Upper lobe of left lung (tissue), 6 donors: Measurements from ENCODE around the gene MAN2B2. TPM values are rescaled to one million over a fixed set of nuclear protein-coding genes. Genes with fewer than 3 reads are reported as not detected.
"Not testable (repeated sequence)": the region's sequence is repeated elsewhere in the genome, so short reads cannot be mapped to it uniquely, and the experiment has no call there.

Source experiments
- ATAC-seq, 2 donors: fragments of 200-7000 bp; cut with Tn5 transposase; one replicate each; pipeline ENCODE4 v1.9.1; 2022; ENCODE audit warnings: mild to moderate bottlenecking in 2 of 2, moderate library complexity in 2 of 2; ENCODE audit not compliant: low FRiP score in 2 of 2
- DNase-seq, 2 donors: peaks; one replicate each; pipeline ENCODE4 v3.0.0-alpha.2; 2019 to 2020
- H3K27ac ChIP-seq, 4 donors: fragments of 200-600 bp; sonication (generic); one replicate each; pipeline ENCODE4 v1.5.1; 2016 to 2019
- H3K27me3 ChIP-seq, 4 donors: fragments of 200-600 bp; sonication (generic); one replicate each; pipeline ENCODE4 v1.5.1; 2017 to 2019
- H3K36me3 ChIP-seq, 4 donors: fragments of 200-600 bp; sonication (generic); one replicate each; pipeline ENCODE4 v1.5.1; 2016 to 2019
- H3K4me1 ChIP-seq, 4 donors: fragments of 200-600 bp; sonication (generic); one replicate each; pipeline ENCODE4 v1.5.1; 2018 to 2019
- H3K4me3 ChIP-seq, 4 donors: fragments of 200-600 bp; sonication (generic); one replicate each; pipeline ENCODE4 v1.5.1; 2017 to 2019; ENCODE audit warnings: mild to moderate bottlenecking in 2 of 4, moderate library complexity in 1 of 4
- H3K9me3 ChIP-seq, 4 donors: fragments of 200-600 bp; sonication (generic); one replicate each; pipeline ENCODE4 v1.5.1; 2018 to 2019
- EP300 ChIP-seq, 4 donors: sonication (generic); formaldehyde crosslinking; IDR thresholded peaks; one replicate each; pipeline ENCODE4 v1.5.1; 2017; ENCODE audit warnings: antibody characterized with exemption in 4 of 4, control low read depth in 2 of 4
- POLR2A ChIP-seq, 4 donors: fragments of 450-650 bp; IDR thresholded peaks; one replicate each; pipeline ENCODE4 v1.5.1; 2016 to 2017; ENCODE audit warnings: antibody characterized with exemption in 4 of 4, mild to moderate bottlenecking in 2 of 4
- POLR2AphosphoS5 ChIP-seq, 2 donors: sonication (generic); formaldehyde crosslinking; IDR thresholded peaks; one replicate each; pipeline ENCODE4 v1.5.1; 2017; ENCODE audit warnings: antibody characterized with exemption in 2 of 2
- WGBS, 2 donors: methylation state at CpG; one replicate each; pipeline ENCODE4 v1.1.5; 2017 to 2018; 5-methylcytosine and 5-hydroxymethylcytosine counted together
- total RNA-seq, 6 donors: library from RNA; depleted of rRNA in 4 of 6; stranded (reverse); fragments of >200 nt in 4 of 6; gene quantifications; one replicate each; pipeline versions ENCODE4 v1.1.0 to v1.2.1, GENCODE V29; 2016 to 2021
- TF ChIP-seq, protein P1 (sequence below), 6 experiments: fragments of 450-650 bp in 4 of 6; fragments of 200-600 bp in 2 of 6; sonication (generic) in 2 of 6; IDR thresholded peaks; one replicate each; pipeline ENCODE4 v1.5.1; 2016 to 2019; ENCODE audit warnings: antibody characterized with exemption in 6 of 6
- donor health status: DM: no; HTN: no; CAD: no; lungs with moderate emphysema.
- donor health status: DM: no; HTN: yes; CAD: no; lungs with severe emphysema.

MAN2B2 gene
- total RNA-seq, 6 donors from 2014 or later, result 17.4 to 44.0 (median 35.4) TPM

DNA sequence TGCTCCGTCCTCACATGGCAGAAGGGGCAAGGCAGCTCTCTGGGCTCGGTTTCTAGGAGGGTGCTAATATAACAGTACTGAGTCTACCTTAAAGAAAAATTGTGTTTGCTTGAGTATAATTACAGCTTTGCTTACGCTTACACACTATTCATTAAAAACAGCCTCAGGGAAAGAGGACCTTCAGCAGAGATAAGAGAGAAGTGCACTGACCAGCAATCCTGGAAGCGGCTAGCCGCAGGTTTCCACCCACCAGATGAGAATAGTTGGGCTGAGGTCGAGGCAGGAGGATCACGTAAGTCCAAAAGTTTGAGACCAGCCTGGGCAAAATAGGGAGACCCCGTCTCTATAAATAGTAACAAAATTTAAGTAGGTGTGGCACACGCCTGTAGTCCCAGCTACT, 50.3 kb downstream of the MAN2B2 start:
- Histone ChIP-seq H3K4me3 (no peak overlapping the region), H3K36me3 (peaks cover 0 to 3% (median 2%) of the 10 kb centered on the region in 4 donors), H3K27ac (no peak overlapping the region), H3K27me3 (no peaks in the 10 kb centered on the region), H3K4me1 (no peaks in the 10 kb centered on the region), H3K9me3 (no peaks in the 10 kb centered on the region)
- TF ChIP-seq, protein P1, sequence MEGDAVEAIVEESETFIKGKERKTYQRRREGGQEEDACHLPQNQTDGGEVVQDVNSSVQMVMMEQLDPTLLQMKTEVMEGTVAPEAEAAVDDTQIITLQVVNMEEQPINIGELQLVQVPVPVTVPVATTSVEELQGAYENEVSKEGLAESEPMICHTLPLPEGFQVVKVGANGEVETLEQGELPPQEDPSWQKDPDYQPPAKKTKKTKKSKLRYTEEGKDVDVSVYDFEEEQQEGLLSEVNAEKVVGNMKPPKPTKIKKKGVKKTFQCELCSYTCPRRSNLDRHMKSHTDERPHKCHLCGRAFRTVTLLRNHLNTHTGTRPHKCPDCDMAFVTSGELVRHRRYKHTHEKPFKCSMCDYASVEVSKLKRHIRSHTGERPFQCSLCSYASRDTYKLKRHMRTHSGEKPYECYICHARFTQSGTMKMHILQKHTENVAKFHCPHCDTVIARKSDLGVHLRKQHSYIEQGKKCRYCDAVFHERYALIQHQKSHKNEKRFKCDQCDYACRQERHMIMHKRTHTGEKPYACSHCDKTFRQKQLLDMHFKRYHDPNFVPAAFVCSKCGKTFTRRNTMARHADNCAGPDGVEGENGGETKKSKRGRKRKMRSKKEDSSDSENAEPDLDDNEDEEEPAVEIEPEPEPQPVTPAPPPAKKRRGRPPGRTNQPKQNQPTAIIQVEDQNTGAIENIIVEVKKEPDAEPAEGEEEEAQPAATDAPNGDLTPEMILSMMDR (IDR thresholded peaks at IDR 0.05), result no peak
- TF ChIP-seq EP300 (IDR thresholded peaks at IDR 0.05) (no peak), POLR2A (IDR thresholded peaks at IDR 0.05) (no peak), POLR2AphosphoS5 (IDR thresholded peaks at IDR 0.05) (no peak)
- ATAC-seq (no peak), DNase-seq (no peak)
- WGBS, 2 donors, result 93% methylated on average over 9 of the region's 9 CpGs

DNA sequence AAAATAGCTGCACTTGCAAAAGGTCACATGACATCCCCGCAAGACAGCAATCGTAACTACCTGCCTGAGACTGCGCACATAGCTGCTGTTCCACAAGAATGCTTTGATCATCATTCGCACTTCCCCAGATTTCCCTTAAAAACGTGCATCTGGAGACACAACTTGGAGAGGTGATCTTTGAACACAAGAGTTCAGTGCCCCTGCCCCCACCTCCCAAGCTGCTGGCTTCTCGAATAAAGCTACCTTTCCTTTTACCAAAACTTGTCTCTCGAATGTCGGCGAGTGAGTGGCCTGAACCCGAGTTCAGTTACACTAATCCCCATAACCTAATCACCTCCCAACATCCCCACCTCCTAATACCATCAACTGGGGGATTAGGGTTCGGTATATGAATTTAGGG, 51.1 kb downstream of the MAN2B2 start:
- 73 to 82% methylated on average over 11 of the region's 11 CpGs for WGBS, 2 donors
- TF ChIP-seq EP300 (IDR thresholded peaks at IDR 0.05) (no peak), POLR2A (IDR thresholded peaks at IDR 0.05) (no peak), POLR2AphosphoS5 (IDR thresholded peaks at IDR 0.05) (no peak)
- TF ChIP-seq, protein P1 (IDR thresholded peaks at IDR 0.05), result no peak
- H3K27ac ChIP-seq, result no peak overlapping the region
- H3K9me3 ChIP-seq, result no peaks in the 10 kb centered on the region
- DNase-seq, result no peak
- no peak overlapping the region for H3K4me3 ChIP-seq
- H3K27me3 ChIP-seq, result no peaks in the 10 kb centered on the region
- no peak for ATAC-seq
- no peaks in the 10 kb centered on the region for H3K4me1 ChIP-seq
- no peaks in the 10 kb centered on the region for H3K36me3 ChIP-seq

DNA sequence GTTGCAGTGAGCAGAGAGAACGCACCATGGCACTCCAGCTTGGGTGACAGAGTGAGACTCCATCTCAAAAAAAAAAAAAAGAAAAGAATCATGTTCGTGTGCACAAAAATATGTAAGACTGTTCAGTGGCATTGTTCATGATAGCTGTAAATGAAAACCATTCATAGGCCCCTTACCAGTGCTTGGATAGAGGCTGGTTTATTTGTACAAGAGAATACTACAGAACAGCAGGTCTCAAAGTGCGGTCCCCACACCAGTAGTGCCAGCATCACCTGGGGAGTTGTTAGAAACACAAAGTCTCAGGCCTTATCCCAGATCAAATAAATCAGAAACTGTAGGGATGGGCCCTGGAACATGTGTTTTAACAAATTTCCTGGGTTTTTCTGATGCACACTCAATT, 52.8 kb downstream of the MAN2B2 start:
- H3K4me3 ChIP-seq, result no peak overlapping the region
- no peaks in the 10 kb centered on the region for H3K27me3 ChIP-seq
- no peaks in the 10 kb centered on the region for H3K9me3 ChIP-seq
- no peak overlapping the region for H3K27ac ChIP-seq
- 76 to 87% methylated on average over 3 of the region's 3 CpGs for WGBS, 2 donors
- DNase-seq, result no peak
- no peak for ATAC-seq
- H3K36me3 ChIP-seq, result no peaks in the 10 kb centered on the region
- H3K4me1 ChIP-seq, result no peaks in the 10 kb centered on the region
- TF ChIP-seq POLR2A (IDR thresholded peaks at IDR 0.05) (no peak), POLR2AphosphoS5 (IDR thresholded peaks at IDR 0.05) (no peak), EP300 (IDR thresholded peaks at IDR 0.05) (no peak)
- TF ChIP-seq, protein P1 (IDR thresholded peaks at IDR 0.05), result no peak

DNA sequence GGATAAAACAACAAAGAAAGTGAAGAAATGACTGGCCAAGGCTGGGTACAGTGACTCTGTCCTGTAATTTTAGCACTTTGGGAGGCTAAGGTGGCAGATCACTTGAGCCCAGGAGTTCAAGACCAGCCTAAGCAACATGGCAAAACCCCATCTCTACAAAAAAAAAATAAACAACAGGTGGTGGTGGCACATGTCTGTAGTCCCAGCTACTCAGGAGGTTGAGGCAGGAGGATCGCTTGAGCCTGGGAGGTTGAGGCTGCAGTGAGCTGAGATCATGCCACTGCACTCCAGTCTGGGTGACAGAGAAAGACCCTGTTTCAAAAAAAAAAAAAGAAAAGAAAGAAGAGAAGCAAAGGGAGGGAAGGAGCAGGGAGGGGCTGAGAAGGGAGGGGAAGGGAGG, 53.5 kb downstream of the MAN2B2 start:
- H3K36me3 ChIP-seq, H3K27ac ChIP-seq, H3K4me3 ChIP-seq, DNase-seq, H3K4me1 ChIP-seq, H3K9me3 ChIP-seq, ATAC-seq, H3K27me3 ChIP-seq: not testable (repeated sequence)
- whole genome bisulfite sequencing, 2 donors, result 95 to 100% methylated on average over 1 of the region's 1 CpG

DNA sequence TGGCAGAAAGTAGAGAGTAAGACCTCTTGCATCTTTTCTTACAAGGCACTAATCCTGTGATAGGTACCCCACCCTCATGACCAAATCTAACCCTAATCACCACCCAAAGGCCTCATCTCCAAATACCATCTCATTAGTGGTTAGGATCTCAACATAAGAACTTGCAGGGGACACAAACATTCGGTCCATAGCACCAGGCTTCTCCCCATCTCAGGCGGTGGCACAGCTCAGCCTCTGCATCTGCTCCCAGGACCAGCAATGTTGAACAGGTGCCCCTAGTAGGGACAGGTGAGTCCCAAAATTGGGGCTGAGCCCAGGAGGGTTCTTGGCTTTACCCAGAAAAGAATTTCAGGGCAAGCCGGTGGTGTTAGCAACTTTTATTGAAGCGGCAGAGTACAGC, 57.1 kb downstream of the MAN2B2 start:
- Histone ChIP-seq H3K4me1 (no peaks in the 10 kb centered on the region), H3K27ac (no peak overlapping the region), H3K9me3 (no peaks in the 10 kb centered on the region), H3K4me3 (no peak overlapping the region), H3K36me3 (no peaks in the 10 kb centered on the region), H3K27me3 (no peaks in the 10 kb centered on the region)
- 92 to 95% methylated on average over 4 of the region's 4 CpGs for WGBS, 2 donors
- TF ChIP-seq, protein P1 (IDR thresholded peaks at IDR 0.05), result no peak
- TF ChIP-seq POLR2AphosphoS5 (IDR thresholded peaks at IDR 0.05) (no peak), EP300 (IDR thresholded peaks at IDR 0.05) (no peak), POLR2A (IDR thresholded peaks at IDR 0.05) (no peak)
- ATAC-seq (no peak), DNase-seq (no peak)
